Dermis microvascular lymphatic vessel endothelial cell (primary cell): ENCODE results near the gene PHYHIPL. TPM values are rescaled to one million over a fixed set of nuclear protein-coding genes. Genes with fewer than 3 reads are reported as not detected.

ENCODE experiments used
- DNase-seq, 2 donors: peaks; one replicate each; pipeline versions ENCODE4 v3.0.0 to v3.0.0-alpha.2; 2010; ENCODE audit warnings: low read depth in 2 of 2
- total RNA-seq: library from RNA; depleted of rRNA; stranded (reverse); fragments of >200 nt; gene quantifications from 2 replicates; pipeline ENCODE4 v1.2.1, GENCODE V29; 2014

PHYHIPL gene
- total RNA-seq, 1 donor from 2014 or later = not detected

DNA sequence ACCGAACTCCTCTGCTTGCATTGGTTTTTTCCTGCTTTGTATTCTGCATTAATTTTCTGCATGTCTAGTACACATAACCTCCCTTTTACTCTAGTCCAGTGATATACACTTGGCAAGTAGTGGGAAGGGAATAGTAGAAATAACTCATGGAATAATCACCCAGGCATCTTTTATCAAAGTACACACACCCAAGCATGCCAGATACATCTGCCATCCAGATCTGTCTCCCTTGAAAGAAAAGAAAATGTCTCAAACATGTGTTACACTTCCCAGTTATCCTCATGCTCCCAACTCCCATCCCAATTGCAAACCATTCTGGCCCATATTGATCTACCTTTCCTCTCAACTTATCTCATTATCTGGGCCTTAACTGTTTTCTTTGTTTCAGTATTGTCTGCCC is 79.0 kb downstream of the PHYHIPL start:
- DNase-seq = no peak

DNA sequence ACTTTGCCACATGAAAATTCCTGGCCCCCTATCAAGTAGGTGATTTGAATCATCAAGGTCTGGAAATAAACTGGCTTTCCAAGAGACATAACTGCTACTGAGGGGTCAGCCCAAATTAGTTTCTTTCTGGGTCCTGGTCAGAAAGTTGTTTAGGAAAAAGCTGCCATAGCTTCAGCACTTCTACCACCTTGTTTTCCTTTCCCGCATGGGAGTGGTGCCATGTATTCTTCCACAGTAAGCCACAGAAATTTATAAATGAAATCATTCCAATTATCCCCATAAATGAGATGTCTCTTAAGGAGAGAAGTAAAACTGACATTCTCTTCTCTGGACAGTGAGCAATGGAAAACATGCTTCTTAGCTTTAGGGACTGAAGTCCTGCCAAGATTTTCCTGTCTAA is 80.8 kb downstream of the PHYHIPL start:
- DNase-seq = no peak

DNA sequence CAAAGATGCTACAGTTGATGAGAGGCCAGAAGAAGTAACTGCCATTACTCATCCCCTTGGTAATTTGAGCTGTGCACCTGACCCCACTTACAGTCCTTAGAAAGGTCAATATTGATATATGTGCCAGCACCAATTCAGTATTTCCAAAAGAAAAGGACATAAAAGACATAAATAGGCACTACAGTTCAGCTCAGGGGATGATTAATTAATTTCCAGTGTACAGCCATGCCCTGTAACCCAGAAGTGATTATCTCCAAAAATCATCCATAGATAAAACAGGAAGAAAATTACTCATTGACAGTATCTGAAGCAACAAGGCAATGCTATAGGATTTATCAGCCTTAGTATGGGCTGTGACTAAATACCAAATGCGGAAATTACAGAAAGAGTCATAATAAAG is 82.4 kb downstream of the PHYHIPL start:
- DNase-seq = no peak

DNA sequence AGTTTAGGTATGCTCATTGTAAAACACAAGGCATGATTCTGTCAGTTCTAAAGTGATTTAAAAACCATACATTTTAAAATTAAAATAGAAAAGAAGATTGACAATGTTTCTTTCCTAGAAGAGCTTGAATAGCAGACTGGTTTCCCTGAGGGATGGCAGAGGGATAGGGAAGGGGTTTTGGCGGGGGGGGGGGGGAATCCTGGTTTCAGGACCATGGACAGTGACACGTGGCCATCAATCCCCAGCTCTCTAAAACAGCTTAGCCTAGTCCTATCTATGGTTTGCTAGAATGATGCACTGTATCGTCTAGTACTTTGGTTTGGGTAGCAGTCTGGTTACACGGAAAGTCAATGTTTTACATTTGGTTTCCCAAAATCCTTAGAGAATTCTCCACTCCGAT is 88.7 kb downstream of the PHYHIPL start:
- DNase-seq = no peak

DNA sequence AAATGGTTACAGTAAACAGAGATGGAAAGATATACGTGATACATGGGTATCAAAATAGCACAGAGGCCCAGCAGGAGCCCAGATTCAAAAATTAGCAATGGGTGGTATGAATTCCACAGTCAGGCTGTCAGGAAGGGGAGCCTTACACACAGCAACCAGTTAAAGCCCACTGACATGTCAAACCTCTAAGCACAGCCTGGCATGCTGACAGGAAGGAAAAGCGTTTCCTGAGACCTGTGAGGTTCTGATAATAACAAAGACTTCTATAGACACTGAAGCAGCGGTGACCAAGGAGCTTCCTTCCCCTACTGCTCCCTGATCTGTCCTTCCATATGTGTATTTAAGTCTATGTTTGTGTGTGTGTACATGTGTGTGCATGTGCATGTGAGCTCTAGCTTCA is 89.9 kb downstream of the PHYHIPL start:
- DNase-seq = no peak

DNA sequence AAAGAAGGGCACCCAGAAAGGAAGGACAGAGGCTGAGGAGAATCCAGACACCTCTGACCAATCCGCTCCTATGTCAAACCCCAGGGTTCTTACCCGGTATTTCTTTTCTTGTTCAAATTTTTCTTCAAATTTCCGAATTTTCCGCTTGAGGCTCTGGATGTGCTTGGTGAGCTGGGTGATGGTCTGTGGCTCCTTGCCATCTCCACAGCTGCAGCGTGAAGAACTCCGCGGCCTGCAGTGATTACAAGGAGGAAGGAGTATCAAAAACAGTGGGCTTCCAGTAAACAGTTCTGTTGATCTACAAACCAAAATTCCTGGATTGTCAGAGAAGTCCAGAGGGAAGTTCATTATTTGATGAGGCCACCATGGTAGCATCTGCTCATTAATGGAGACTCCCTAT is 92.0 kb downstream of the PHYHIPL start:
- no peak for DNase-seq

DNA sequence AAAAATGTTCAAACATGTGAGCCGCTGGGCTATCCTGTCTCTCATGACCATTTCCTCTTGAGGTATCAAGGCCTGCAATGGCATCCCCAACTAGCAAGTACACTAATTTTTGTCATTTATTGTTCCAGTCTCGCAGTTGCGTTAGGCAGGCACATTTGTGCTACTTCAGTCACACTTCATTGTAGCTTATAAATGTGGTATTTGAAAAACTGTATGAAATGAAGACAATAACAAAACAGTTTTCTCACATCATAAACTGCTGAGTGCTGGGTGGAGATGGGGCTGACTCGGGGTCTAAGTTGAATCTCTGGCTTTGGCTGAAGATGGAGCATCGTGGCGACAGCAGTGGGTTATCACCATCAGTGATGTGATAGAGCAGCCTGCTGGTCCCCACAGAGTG is 93.2 kb downstream of the PHYHIPL start:
- DNase-seq = no peak

DNA sequence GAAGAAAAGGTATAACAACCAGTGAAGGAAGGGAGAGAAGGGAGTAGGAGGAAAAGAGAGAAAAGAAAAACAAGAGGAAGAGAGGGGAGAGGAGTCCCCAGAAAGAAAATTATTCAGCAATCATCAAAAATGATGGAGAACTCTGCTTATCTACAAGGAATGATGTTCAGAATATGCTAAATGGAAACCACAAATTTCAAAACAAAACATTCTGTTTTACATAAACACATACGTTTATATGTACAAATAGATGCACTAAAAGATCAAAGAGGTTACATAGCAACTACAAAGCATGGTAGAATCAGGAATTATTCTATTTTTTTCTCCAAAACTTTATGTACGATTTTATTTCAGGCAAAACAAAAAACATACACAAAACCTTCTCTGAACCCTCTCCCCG is 94.0 kb downstream of the PHYHIPL start:
- no peak for DNase-seq

DNA sequence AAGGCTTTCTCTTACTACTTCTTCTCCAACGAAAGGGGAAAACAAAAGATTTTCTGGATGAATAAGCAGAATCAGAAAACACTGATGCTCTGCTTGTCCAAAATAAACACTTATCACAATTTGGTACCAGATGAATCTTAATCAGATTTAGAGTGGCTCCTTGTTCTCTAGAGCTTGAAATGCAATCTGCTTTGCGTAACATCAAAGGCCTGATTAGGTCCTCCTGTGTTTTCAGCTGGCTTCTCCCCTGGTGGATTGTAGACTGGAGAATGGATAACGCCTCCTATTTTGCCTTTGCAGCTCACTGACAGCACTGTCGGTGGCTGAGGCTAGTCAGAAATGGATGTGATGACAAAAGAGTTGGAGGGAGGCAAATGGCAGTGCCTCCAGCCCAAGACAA is 94.7 kb downstream of the PHYHIPL start:
- DNase-seq = no peak

DNA sequence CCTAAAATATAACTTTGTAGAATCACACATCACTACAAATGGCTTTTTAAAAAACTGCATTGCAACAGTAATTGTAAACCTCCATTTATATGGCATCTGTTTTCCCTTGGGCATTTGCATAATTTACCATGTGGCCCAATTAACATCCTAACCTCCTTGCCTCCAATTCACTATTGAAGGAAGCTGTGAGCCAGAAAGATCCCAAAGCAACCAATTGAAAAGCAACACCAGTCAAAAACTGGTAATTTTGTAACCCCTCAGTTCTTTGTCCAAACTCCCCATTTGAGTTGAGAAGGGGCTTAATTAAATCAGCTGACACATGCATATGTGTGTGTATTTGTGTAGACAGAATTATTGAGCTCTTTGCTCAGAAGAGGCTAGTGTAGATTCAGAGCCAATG is 95.6 kb downstream of the PHYHIPL start:
- DNase-seq = no peak

DNA sequence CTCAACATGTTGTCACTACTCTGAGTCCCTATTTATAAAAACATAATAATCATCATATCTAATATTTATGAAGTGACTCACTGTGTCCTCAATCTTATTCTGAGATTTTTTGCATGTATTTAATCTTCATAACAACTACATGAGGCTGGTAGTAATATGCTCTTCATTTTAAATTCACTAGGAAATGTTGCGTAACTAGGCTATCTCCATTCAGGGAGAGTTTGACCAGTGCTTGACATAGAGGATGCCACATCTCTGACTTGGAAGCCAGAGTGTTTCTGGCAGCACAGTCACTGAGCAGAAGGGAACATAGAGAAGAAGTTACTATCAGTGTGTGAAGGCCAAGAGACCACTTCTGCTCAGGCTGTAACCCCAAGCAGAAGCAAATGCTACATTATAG is 97.0 kb downstream of the PHYHIPL start:
- no peak for DNase-seq

DNA sequence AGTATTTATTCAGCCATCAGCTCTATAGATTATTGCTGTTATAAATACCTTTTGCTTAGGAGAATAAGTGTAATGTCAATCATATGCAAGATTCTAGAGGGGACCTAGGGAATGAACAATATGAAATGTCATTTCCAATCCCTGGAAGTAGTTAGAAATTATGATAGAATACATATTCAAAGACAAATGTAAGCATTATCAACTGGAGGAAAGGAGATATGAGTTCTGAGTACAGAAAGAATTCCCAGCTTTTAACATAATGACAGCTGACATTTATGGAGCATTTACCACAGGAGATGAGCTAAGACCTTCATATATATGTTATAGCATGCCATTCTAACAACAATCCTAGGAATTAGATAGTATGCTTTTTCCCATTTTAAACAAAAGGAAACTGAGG is 99.7 kb downstream of the PHYHIPL start:
- DNase-seq = no peak

DNA sequence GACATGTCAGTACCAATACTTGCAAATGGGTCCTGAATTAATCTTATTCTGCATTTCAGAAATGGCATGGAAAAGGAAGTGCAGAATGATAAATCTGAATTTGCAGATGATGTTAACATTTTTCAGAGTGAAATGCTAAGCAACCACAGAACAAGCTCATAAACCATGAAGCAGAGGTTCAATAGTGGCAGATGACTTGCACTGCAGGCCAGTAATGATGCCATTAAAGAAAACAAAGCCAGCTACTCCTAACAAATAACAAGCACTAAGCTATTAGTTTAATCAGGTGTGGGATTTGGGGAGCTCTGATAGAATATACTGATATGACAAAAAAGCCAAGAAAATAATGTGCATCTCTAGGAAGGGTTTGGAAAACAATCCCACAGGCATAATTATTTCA is 100.5 kb downstream of the PHYHIPL start:
- DNase-seq = no peak

DNA sequence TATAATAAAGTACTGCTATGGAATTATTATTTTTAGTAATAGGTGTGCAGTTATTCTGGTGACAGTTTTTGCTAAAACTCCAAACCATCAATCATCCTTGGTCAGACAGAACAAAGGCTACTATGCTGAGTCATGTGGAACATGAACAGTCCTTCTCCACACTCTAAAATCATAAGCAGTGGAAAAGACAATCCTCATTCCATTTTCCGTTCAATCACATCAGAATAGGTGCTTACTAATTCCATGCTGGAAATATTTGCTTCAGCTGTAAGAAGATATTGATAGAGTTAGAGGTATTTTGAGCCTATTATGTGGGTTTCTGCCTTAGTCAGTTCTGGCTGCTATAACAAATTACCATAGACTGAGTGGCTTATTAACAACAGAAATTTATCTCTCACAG is 103.0 kb downstream of the PHYHIPL start:
- no peak for DNase-seq

DNA sequence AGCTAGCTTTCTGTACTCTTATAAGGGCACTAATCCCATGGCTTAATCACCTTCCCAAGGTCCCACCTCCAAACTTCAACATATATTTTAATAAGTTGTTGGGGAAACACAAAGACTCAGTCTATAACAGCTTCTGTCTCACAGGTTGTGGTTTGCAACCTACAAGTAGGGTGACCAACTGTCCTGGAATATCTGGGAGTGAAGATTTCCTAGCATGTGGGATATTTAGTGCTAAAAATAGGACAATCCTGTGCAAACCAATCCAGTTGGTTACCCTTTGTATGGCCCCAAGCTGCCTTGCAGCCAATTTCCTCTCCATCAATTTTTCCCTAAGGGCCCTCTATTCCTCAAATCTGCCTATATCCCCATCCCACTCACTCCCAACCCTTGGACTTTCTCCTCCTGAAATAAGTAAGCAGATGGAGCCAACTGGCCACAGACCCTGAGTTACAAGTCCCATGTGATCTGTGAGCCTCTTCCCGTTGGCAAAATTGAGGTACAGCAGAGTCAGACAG is 103.6 kb downstream of the PHYHIPL start:
- DNase-seq = no peak

DNA sequence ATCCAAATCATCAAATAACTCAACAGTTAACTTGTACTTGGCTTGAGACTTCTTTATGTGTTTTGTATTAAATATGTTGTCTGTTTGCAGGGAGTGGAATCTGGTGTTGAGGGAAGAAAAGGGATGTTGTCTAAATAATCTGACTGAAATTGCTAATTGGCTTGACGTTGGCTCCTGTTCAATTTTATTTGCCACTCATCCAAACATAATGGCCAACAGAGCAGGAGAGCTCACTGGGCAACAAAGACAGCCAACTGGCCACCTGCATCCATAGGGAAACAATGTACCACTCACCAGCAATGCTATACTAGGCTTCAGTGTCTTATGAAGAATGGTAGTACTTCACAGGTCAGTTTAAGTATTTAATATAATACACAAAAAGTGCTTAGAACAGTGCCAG is 105.4 kb downstream of the PHYHIPL start:
- DNase-seq = no peak

DNA sequence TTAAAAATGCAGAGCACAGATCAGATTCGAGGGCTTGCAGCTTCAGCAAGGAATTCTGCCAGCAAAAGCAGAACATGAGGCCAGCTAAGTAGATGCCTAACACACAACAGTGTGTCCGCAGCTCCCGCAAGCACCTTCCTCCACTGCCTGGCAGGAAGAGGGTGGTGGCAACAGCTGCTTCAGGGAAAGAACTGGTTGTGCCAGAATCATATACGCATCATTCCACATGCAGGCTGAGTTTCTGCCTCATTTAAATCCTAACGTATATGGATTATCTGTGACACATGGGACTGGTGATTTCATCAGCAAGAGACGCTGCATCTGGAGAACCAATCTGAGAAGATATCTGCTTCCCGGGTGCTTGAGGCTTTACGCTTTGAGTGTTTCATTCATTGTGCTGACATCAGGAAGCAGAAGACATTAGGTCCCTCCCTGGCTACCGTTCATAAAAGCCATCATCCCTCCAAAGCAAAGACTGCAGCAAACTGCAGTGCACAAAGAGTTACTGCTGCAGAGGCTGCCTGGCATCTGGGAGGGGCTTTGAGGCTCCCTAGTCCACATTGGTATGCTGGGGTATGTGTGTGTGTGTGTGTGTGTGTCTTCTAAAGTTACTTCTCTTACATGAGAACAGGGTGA is 107.1 kb downstream of the PHYHIPL start:
- DNase-seq = no peak

DNA sequence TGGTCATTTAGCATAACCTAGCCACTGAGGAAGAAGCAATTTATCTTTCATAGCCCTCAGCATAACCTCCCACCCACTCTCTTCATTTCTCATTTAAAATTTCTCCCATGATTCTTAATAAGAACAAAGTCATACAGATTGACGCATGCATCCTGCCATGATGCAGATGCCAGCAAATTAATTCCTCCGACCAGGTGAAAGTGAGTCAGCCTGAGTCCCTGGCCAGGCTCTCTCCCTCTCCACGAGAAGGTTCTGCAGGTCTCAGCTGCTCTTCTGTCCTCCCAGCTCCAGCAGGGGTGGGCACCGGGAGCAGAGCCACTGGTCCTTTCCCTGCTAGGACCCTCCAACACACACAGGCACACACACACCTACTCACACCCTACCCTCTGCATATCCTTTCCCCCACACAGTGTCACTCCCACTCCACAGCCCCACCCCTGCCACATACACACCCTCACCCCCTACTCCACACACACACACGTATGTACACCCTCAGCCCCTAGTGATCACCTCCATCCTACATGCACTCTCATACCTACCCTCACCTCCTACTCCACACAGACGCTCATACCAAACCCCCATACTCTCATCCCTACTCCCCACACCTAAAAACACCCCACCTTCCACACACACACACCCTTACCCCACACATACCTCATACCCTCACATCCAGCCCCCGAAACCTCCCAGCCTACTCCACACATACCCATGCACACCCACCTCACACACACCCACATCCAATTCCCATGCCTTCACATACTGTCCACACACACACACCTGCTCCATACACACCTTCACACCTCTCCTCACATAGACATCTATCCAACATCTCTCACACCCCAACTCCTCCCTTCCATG is 107.9 kb downstream of the PHYHIPL start:
- DNase-seq = no peak

DNA sequence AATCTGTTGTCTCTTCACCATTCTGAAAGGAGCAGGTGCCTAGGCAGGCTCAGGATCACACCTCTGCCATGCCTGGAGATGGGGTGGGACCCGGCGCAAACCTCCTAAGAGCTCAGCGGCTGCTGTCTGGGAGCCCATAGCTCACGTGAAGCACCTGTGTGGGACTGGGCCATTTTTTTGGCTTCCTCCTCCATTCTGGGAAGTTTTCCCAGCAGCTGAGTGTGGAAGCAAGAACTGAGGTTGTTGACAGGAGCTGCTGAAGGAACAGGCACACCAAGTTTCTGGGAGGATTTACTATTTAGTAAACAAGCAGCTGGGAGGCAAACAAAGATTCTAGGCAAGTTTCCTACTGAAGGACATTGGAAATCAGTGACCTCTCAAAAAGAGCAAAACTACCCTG is 108.6 kb downstream of the PHYHIPL start:
- DNase-seq = no peak

DNA sequence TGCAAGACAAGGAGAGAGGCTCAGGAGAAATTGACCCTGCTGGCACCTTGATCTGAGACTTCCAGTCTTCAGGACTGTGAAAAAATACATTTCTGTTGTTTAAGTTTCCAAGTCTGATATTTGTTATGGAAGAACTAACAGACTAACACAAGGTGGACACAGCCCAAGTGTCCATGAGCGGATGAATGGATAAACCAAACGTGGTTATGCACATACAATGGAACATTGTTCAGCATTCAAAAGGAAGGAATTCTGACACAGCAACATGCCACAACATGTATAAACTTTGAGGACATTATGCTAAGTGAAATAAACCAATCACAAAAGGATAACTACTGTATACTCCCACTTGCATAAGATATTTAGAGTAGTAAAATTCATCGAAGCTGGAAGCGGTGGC is 109.4 kb downstream of the PHYHIPL start:
- DNase-seq = no peak

DNA sequence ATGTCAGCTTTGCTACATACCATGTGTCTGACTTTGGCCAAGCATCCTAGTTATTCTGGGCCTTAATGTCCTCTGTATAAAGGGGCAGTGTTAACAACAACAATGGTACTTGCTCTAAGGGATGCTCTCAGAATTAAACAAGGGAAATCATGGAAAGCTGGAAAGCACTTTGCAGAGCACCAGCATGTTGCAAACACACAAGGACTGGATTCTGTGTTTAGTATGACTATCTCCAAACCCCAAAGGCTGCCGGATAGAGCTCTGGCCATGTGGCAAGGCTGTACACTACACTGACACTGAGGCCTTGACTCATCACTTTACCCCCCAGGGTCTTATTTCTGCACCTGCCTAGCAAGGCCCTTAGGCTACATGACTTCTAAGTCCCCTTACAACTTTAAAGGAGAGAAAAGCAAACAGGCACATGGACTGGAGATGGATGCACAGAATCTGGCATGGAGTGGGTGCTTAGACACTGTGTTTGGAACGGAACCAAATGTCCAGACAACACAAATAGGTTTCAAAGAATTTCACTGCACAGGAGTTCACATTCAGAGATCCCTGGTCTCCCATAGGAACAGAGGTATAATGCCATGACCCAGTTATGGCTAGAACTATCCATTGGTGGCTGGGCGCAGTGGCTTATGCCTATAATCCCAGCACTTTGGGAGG is 111.3 kb downstream of the PHYHIPL start:
- no peak for DNase-seq

DNA sequence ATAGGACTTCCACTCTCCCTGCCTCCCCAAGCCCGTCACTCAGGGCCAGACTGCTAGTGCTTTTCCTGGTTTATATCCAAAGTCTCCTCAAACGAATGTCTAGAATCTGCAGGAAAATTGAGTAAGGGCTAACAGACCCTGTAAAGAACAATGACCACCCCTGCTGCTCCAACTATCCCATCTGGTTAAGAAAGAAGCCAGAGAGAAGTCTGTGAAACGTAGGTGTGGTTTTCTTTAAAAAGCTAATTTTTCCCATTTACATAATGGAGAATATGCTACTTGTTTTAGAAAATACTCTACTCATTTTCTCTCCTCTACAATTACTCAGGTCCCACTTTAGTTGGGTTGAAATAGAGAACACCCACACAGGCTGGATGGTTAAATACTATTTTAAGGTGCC is 113.4 kb downstream of the PHYHIPL start:
- DNase-seq = no peak

DNA sequence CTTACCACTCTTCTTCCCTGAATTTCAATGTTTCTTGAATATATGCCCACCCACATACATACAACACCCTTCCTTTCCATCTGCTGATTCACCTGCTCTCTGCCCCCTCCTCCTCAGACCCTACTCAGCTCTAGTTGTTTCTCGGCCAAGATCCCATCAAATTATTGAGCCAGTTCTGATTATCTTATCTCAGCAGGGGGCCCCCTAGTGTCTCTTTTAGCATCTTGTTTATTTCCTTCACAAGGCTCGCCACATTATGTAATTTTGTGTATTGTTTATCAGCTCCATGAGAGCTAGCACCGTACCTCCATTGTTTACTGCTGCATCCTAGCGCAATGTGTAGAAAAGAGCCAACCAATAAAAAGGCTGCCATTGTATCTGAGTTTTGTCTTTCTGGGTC is 114.0 kb downstream of the PHYHIPL start:
- DNase-seq = no peak
